Measurements from ENCODE around the gene CLEC10A.

GRCh38 chr17:7034955-7035590 is 45.0 kb downstream of the CLEC10A start:
- no peak for TF ChIP-seq POLR2AphosphoS5 (IDR thresholded peaks at IDR 0.05; ENCODE audit: low read depth, low read length)
- TF ChIP-seq TCF7L2 (IDR thresholded peaks at IDR 0.05; ENCODE audit: low read depth, low read length) = no peak
- TF ChIP-seq, protein P1, sequence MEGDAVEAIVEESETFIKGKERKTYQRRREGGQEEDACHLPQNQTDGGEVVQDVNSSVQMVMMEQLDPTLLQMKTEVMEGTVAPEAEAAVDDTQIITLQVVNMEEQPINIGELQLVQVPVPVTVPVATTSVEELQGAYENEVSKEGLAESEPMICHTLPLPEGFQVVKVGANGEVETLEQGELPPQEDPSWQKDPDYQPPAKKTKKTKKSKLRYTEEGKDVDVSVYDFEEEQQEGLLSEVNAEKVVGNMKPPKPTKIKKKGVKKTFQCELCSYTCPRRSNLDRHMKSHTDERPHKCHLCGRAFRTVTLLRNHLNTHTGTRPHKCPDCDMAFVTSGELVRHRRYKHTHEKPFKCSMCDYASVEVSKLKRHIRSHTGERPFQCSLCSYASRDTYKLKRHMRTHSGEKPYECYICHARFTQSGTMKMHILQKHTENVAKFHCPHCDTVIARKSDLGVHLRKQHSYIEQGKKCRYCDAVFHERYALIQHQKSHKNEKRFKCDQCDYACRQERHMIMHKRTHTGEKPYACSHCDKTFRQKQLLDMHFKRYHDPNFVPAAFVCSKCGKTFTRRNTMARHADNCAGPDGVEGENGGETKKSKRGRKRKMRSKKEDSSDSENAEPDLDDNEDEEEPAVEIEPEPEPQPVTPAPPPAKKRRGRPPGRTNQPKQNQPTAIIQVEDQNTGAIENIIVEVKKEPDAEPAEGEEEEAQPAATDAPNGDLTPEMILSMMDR (IDR thresholded peaks at IDR 0.05) = no peak
- TF ChIP-seq, protein P2, sequence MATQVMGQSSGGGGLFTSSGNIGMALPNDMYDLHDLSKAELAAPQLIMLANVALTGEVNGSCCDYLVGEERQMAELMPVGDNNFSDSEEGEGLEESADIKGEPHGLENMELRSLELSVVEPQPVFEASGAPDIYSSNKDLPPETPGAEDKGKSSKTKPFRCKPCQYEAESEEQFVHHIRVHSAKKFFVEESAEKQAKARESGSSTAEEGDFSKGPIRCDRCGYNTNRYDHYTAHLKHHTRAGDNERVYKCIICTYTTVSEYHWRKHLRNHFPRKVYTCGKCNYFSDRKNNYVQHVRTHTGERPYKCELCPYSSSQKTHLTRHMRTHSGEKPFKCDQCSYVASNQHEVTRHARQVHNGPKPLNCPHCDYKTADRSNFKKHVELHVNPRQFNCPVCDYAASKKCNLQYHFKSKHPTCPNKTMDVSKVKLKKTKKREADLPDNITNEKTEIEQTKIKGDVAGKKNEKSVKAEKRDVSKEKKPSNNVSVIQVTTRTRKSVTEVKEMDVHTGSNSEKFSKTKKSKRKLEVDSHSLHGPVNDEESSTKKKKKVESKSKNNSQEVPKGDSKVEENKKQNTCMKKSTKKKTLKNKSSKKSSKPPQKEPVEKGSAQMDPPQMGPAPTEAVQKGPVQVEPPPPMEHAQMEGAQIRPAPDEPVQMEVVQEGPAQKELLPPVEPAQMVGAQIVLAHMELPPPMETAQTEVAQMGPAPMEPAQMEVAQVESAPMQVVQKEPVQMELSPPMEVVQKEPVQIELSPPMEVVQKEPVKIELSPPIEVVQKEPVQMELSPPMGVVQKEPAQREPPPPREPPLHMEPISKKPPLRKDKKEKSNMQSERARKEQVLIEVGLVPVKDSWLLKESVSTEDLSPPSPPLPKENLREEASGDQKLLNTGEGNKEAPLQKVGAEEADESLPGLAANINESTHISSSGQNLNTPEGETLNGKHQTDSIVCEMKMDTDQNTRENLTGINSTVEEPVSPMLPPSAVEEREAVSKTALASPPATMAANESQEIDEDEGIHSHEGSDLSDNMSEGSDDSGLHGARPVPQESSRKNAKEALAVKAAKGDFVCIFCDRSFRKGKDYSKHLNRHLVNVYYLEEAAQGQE (IDR thresholded peaks at IDR 0.05; ENCODE audit: insufficient read depth in 1 of 2, low read depth in 2 of 2, low read length in 1 of 2) = no peak
